Endothelial cell of umbilical vein (primary cell): ENCODE measurements around the gene HABP2. TPM values are rescaled to one million over a fixed set of nuclear protein-coding genes. Genes with fewer than 3 reads are reported as not detected.

ENCODE experiments used
- BruUV-seq: library from RNA; stranded (reverse); fragments of 400-500 nt; replicated peaks from 2 replicates; lab custom pipeline; 2021; lab: Mats Ljungman, UMichigan
- CTCF ChIA-PET: fragments of 300-600, 350-600 bp; sonication (Branson Sonifier 250); formaldehyde crosslinking; loops from one replicate; lab custom pipeline; 2021; ENCODE audit warnings: antibody characterized with exemption, inconsistent platforms; lab: Charles Lee
- POLR2A ChIA-PET: fragments of 300-600, 350-600 bp; sonication (Branson Sonifier 250); formaldehyde crosslinking; loops from one replicate; lab custom pipeline; 2021; ENCODE audit warnings: antibody characterized with exemption, inconsistent platforms; lab: Charles Lee
- DNase-seq: peaks from one replicate; pipeline ENCODE4 v3.0.0-alpha.2; 2011; ENCODE audit warnings: low read depth, low spot score
- FAIRE-seq: peaks from 2 replicates; lab custom pipeline; 2011; peaks lifted over from hg19 to GRCh38; lab: Jason Lieb, UNC
- H2AFZ ChIP-seq: 2 replicates; pipeline ENCODE4 v1.6.0; 2012; ENCODE audit warnings: low read depth, low read length, control low read depth, inconsistent platforms
- H3K27ac ChIP-seq: 2 replicates; pipeline ENCODE4 v1.5.1; 2011; ENCODE audit warnings: low read depth, mild to moderate bottlenecking, control low read depth, low read length, moderate library complexity; ENCODE audit not compliant: insufficient read depth
- H3K27me3 ChIP-seq, 2 experiments: 2 replicates each; pipeline versions ENCODE4 v1.6.0 to v1.6.1; 2011; ENCODE audit warnings: low read length in 2 of 2, mixed read lengths in 1 of 2; ENCODE audit not compliant: control insufficient read depth in 2 of 2, insufficient read depth in 2 of 2
- H3K36me3 ChIP-seq, 2 experiments: 2 replicates in 1 of 2; 3 replicates in 1 of 2; pipeline ENCODE4 v1.5.1; 2011; ENCODE audit warnings: low read length in 2 of 2, mild to moderate bottlenecking in 1 of 2, moderate library complexity in 1 of 2; ENCODE audit not compliant: control insufficient read depth in 2 of 2, insufficient read depth in 2 of 2; ENCODE audit errors: extremely low read depth in 1 of 2
- H3K4me1 ChIP-seq: 3 replicates; pipeline ENCODE4 v1.5.1; 2011; ENCODE audit warnings: mild to moderate bottlenecking, low read length; ENCODE audit not compliant: control insufficient read depth, insufficient read depth; ENCODE audit errors: extremely low read depth
- H3K4me2 ChIP-seq: 2 replicates; pipeline ENCODE4 v1.6.1; 2011; ENCODE audit warnings: low read length, control low read depth, mixed read lengths; ENCODE audit not compliant: insufficient read depth
- H3K4me3 ChIP-seq, 3 experiments: fragments of 200-600 bp in 1 of 3; sonication (generic), shearing (Covaris generic) in 1 of 3; replicated peaks in 1 of 3; 2 replicates each; pipeline ENCODE4 v1.5.1; 2011 to 2016; ENCODE audit warnings: control low read depth in 3 of 3, low read length in 3 of 3, mild to moderate bottlenecking in 2 of 3, inconsistent platforms in 1 of 3, low read depth in 1 of 3, moderate library complexity in 1 of 3; ENCODE audit not compliant: insufficient read depth in 1 of 3
- H3K79me2 ChIP-seq: 2 replicates; pipeline ENCODE4 v1.6.0; 2012; ENCODE audit warnings: low read length, inconsistent platforms; ENCODE audit not compliant: control insufficient read depth, insufficient read depth
- H3K9ac ChIP-seq: replicated peaks from 2 replicates; pipeline ENCODE3; 2011; ENCODE audit warnings: low read length, control low read depth; ENCODE audit not compliant: insufficient read depth; ENCODE audit errors: extremely low read depth
- H3K9me1 ChIP-seq: replicated peaks from 3 replicates; pipeline ENCODE4 v1.6.0; 2011; ENCODE audit warnings: mild to moderate bottlenecking, low read length; ENCODE audit not compliant: control insufficient read depth, insufficient read depth; ENCODE audit errors: extremely low read depth
- H3K9me3 ChIP-seq: replicated peaks from 2 replicates; pipeline ENCODE4 v1.5.1; 2012; ENCODE audit warnings: low read length, inconsistent platforms; ENCODE audit not compliant: control insufficient read depth, insufficient read depth
- H4K20me1 ChIP-seq: replicated peaks from 2 replicates; pipeline ENCODE3; 2011; ENCODE audit warnings: mild to moderate bottlenecking, low read length; ENCODE audit not compliant: control insufficient read depth, insufficient read depth; ENCODE audit errors: extremely low read depth
- EZH2 ChIP-seq: IDR thresholded peaks from 2 replicates; pipeline ENCODE4 v1.6.1; 2012; ENCODE audit warnings: borderline replicate concordance, low read depth, mild to moderate bottlenecking, moderate library complexity, low read length, inconsistent platforms; ENCODE audit not compliant: severe bottlenecking
- FOS ChIP-seq: IDR thresholded peaks from 2 replicates; pipeline ENCODE4 v1.6.1; 2011; ENCODE audit warnings: mild to moderate bottlenecking, low read length, moderate library complexity, borderline replicate concordance; ENCODE audit not compliant: insufficient read depth
- GATA2 ChIP-seq: IDR thresholded peaks from 2 replicates; pipeline ENCODE4 v1.7.0; 2011; ENCODE audit warnings: low read depth, mild to moderate bottlenecking, moderate library complexity, mixed read lengths, low read length; ENCODE audit not compliant: insufficient read length, insufficient read depth
- JUN ChIP-seq: IDR thresholded peaks from 2 replicates; pipeline ENCODE4 v1.6.1; 2011; ENCODE audit warnings: borderline replicate concordance, low read depth; ENCODE audit not compliant: insufficient read length, insufficient read depth
- MYC ChIP-seq: IDR thresholded peaks from one replicate; pipeline ENCODE4 v1.6.1; 2011; ENCODE audit warnings: mild to moderate bottlenecking, low read depth, low read length
- POLR2A ChIP-seq: IDR thresholded peaks from 2 replicates; pipeline ENCODE4 v1.6.1; 2012; ENCODE audit warnings: low read depth, mild to moderate bottlenecking, control low read depth, low read length
- POLR2AphosphoS5 ChIP-seq: IDR thresholded peaks from 2 replicates; pipeline ENCODE4 v1.6.1; 2012; ENCODE audit warnings: low read depth, mild to moderate bottlenecking, control low read depth, low read length, moderate library complexity; ENCODE audit not compliant: insufficient read depth
- dilution Hi-C: fragments of 300-500 bp; cut with MboI; formaldehyde crosslinking; loops from one replicate; pipeline ENCODE4 v1.15.0; 2019; ENCODE audit warnings: low sequenced_read_pairs; ENCODE audit not compliant: extremely low pct_ligation_motif_present
- intact Hi-C: fragments of 100-400 bp; cut with micrococcal nuclease; formaldehyde crosslinking; loops from one replicate; pipeline ENCODE4 v1.10.0; 2022
- polyA plus RNA-seq, 4 experiments: library from polyadenylated mRNA; depleted of rRNA in 3 of 4; stranded (reverse) in 3 of 4; unstranded in 1 of 4; fragments of >200 nt; gene quantifications; 2 replicates each; pipeline versions ENCODE4 v1.2.1 to v1.2.3, GENCODE V29; 2011 to 2012; ENCODE audit warnings: missing spikeins in 1 of 4
- total RNA-seq: library from RNA; stranded (reverse); gene quantifications from 2 replicates; pipeline ENCODE4 v1.2.3, GENCODE V29; 2021
- TF ChIP-seq, protein P1 (sequence below), 2 donors: IDR thresholded peaks; 1 replicate in 1 of 2; 2 replicates in 1 of 2; pipeline ENCODE4 v1.5.1; 2011; ENCODE audit warnings: low read length in 2 of 2, mild to moderate bottlenecking in 2 of 2, moderate library complexity in 2 of 2, control low read depth in 1 of 2, inconsistent platforms in 1 of 2, low read depth in 1 of 2; ENCODE audit not compliant: insufficient read depth in 1 of 2; ENCODE audit errors: extremely low read depth in 1 of 2
- TF ChIP-seq, protein P2 (sequence below): IDR thresholded peaks from 2 replicates; pipeline ENCODE4 v1.6.1; 2011; ENCODE audit not compliant: insufficient read depth, insufficient read length

HABP2 gene
- total and polyA plus RNA-seq, 2 donors (not counting 3 experiments of a cell fraction or from before 2014, with no cell fraction given) = 0.04 TPM; not detected in 1

DNA sequence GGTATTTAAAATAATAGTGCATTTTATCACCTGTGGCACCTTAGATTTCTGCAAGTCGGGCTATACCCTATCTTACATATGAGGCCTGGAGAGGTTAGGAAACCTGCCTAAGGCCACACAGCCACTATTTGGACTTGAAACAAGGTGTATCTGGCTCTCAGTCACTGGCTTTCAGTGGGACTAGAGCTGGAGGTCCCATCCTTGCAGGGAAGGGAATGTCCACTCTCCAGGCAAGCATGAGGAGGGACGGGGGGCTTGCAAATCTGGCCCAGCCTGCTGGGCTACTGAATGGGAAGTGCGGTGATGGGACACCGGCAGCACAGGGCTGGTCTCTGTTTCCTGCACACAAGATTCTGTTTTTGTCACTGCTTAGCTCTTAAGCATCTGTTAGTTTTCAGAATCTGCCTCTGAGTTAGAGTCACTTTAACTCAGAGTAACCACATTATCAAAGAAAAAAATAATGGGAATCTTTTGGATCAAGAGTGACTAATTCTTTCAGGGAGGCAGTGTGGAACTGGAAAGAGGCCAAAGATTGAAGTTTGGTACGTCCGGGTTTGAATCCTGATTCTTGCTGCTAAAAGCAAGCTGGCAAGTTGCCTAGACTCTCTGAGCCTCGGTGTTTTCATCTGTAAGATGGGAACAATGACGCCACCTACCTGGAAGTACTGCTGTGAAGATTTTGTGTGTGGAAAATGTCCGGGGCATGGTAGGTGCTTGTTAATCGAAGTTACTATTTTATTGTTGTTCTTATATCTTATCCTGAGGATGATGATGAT lies 33.8 kb upstream of the HABP2 start:
- H3K36me3 ChIP-seq = no peaks in the 10 kb centered on the region
- H3K9me1 ChIP-seq = no peaks in the 10 kb centered on the region
- dilution Hi-C loops (no loop called here), intact Hi-C loops (no loop called here)
- no peaks in the 10 kb centered on the region for H3K9me3 ChIP-seq
- H2AFZ ChIP-seq = no peak overlapping the region
- DNase-seq (no peak), FAIRE-seq (no peak)
- ChIA-PET POLR2A (no interaction called here), CTCF (interaction anchor here (1.2 kb wide), 1 partner anchor 44 kb away, joined by 4 read pairs; no protein-coding TSS in a partner anchor)
- peaks cover 0 to 1% of the 10 kb centered on the region in 2 experiments for H3K27me3 ChIP-seq
- no TSS peak for BruUV-seq
- H3K27ac ChIP-seq = no peak overlapping the region
- H3K4me3 ChIP-seq = no peak overlapping the region
- H3K9ac ChIP-seq = no peak overlapping the region
- no peak for TF ChIP-seq POLR2A
- TF ChIP-seq EZH2 = no peak
- no peak for TF ChIP-seq MYC
- TF ChIP-seq, protein P1, sequence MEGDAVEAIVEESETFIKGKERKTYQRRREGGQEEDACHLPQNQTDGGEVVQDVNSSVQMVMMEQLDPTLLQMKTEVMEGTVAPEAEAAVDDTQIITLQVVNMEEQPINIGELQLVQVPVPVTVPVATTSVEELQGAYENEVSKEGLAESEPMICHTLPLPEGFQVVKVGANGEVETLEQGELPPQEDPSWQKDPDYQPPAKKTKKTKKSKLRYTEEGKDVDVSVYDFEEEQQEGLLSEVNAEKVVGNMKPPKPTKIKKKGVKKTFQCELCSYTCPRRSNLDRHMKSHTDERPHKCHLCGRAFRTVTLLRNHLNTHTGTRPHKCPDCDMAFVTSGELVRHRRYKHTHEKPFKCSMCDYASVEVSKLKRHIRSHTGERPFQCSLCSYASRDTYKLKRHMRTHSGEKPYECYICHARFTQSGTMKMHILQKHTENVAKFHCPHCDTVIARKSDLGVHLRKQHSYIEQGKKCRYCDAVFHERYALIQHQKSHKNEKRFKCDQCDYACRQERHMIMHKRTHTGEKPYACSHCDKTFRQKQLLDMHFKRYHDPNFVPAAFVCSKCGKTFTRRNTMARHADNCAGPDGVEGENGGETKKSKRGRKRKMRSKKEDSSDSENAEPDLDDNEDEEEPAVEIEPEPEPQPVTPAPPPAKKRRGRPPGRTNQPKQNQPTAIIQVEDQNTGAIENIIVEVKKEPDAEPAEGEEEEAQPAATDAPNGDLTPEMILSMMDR (IDR thresholded peaks at IDR 0.05; ENCODE audit: extremely low read depth in 1 of 2, insufficient read depth in 1 of 2, low read depth in 1 of 2, low read length in 2 of 2) = no peak
- TF ChIP-seq FOS = no peak
- no peak for TF ChIP-seq JUN
- TF ChIP-seq POLR2AphosphoS5 = no peak
- TF ChIP-seq, protein P2, sequence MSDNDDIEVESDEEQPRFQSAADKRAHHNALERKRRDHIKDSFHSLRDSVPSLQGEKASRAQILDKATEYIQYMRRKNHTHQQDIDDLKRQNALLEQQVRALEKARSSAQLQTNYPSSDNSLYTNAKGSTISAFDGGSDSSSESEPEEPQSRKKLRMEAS = no peak
- no peak for TF ChIP-seq GATA2
- H3K79me2 ChIP-seq = no peaks in the 10 kb centered on the region
- no peak overlapping the region for H3K4me2 ChIP-seq
- H3K4me1 ChIP-seq = no peaks in the 10 kb centered on the region
- no peaks in the 10 kb centered on the region for H4K20me1 ChIP-seq
